Skeletal muscle tissue (tissue), 4 donors: ENCODE data around the gene LGALSL. TPM values are rescaled to one million over a fixed set of nuclear protein-coding genes. Genes with fewer than 3 reads are reported as not detected.
"Not testable (repeated sequence)": the region's sequence is repeated elsewhere in the genome, so short reads cannot be mapped to it uniquely, and the experiment has no call there.

Experiments
- H3K27ac ChIP-seq: one replicate; pipeline ENCODE4 v1.7.0; 2013; ENCODE audit warnings: mild to moderate bottlenecking, low read depth, low read length, inconsistent platforms
- H3K27me3 ChIP-seq, 3 donors: one replicate each; pipeline ENCODE4 v1.7.0; 2013; ENCODE audit warnings: low read length in 3 of 3; ENCODE audit not compliant: control insufficient read depth in 3 of 3, insufficient read depth in 3 of 3
- H3K36me3 ChIP-seq, 3 donors: one replicate each; pipeline ENCODE4 v1.7.0; 2013; ENCODE audit warnings: low read length in 3 of 3; ENCODE audit not compliant: control insufficient read depth in 3 of 3, insufficient read depth in 3 of 3
- H3K4me1 ChIP-seq, 3 donors: one replicate each; pipeline ENCODE4 v1.7.0; 2013; ENCODE audit warnings: low read length in 3 of 3, mild to moderate bottlenecking in 3 of 3; ENCODE audit not compliant: control insufficient read depth in 3 of 3, insufficient read depth in 3 of 3
- H3K4me3 ChIP-seq, 3 donors: one replicate each; pipeline ENCODE4 v1.7.0; 2013; ENCODE audit warnings: low read length in 3 of 3
- H3K9ac ChIP-seq, 3 donors: one replicate each; pipeline ENCODE4 v1.7.0; 2013; ENCODE audit warnings: low read length in 3 of 3, mild to moderate bottlenecking in 3 of 3, moderate library complexity in 2 of 3, low read depth in 1 of 3
- H3K9me3 ChIP-seq, 3 donors: one replicate each; pipeline ENCODE4 v1.7.0; 2013; ENCODE audit warnings: low read length in 3 of 3; ENCODE audit not compliant: control insufficient read depth in 3 of 3
- total RNA-seq: library from RNA; depleted of rRNA; stranded (reverse); fragments of >200 nt; gene quantifications from one replicate; pipeline ENCODE4 v1.2.3, GENCODE V29; 2014
- donor health status: Osteomylitis.

LGALSL gene
- total RNA-seq, 1 donor from 2014 or later, result 11.5 TPM

GRCh38 chr2:64439194-64439593 lies 14.8 kb upstream of the LGALSL start:
- H3K36me3 ChIP-seq, result no peaks in the 10 kb centered on the region

GRCh38 chr2:64440843-64441242 lies 13.1 kb upstream of the LGALSL start:
- H3K36me3 ChIP-seq, result no peaks in the 10 kb centered on the region
- H3K4me3 ChIP-seq, result no peak overlapping the region
- peaks cover 8 to 17% (median 17%) of the 10 kb centered on the region in 3 donors for H3K4me1 ChIP-seq
- no peaks in the 10 kb centered on the region for H3K9me3 ChIP-seq
- H3K9ac ChIP-seq, result no peak overlapping the region
- no peaks in the 10 kb centered on the region for H3K27me3 ChIP-seq
- H3K27ac ChIP-seq, result peak overlapping the region; percentile 64

More at GRCh38 chr2:64439194-64439593, 14.8 kb upstream of the LGALSL start:
- no peak overlapping the region for H3K9ac ChIP-seq
- H3K4me3 ChIP-seq, result no peak overlapping the region
- H3K9me3 ChIP-seq, result no peaks in the 10 kb centered on the region
- peaks cover 8 to 17% (median 15%) of the 10 kb centered on the region in 3 donors for H3K4me1 ChIP-seq
- H3K27ac ChIP-seq, result no peak overlapping the region
- H3K27me3 ChIP-seq, result no peaks in the 10 kb centered on the region

GRCh38 chr2:64442277-64442676 lies 11.7 kb upstream of the LGALSL start:
- H3K9ac ChIP-seq, result no peak overlapping the region
- no peak overlapping the region for H3K4me3 ChIP-seq
- H3K27me3 ChIP-seq, result no peaks in the 10 kb centered on the region
- H3K4me1 ChIP-seq, result peaks cover 8 to 18% (median 17%) of the 10 kb centered on the region in 3 donors
- no peak overlapping the region for H3K27ac ChIP-seq
- no peaks in the 10 kb centered on the region for H3K9me3 ChIP-seq
- no peaks in the 10 kb centered on the region for H3K36me3 ChIP-seq

GRCh38 chr2:64442801-64443429 lies 11.0 kb upstream of the LGALSL start:
- Histone ChIP-seq H3K27ac (no peak overlapping the region), H3K9me3 (no peaks in the 10 kb centered on the region), H3K9ac (no peak overlapping the region), H3K4me3 (no peak overlapping the region), H3K27me3 (no peaks in the 10 kb centered on the region), H3K4me1 (peaks cover 8 to 20% (median 20%) of the 10 kb centered on the region in 3 donors), H3K36me3 (no peaks in the 10 kb centered on the region)

- H3K27ac ChIP-seq, H3K9ac ChIP-seq, H3K27me3 ChIP-seq, H3K36me3 ChIP-seq, H3K9me3 ChIP-seq, H3K4me3 ChIP-seq: not testable (repeated sequence)
- peaks cover 0 to 17% (median 13%) of the 10 kb centered on the region in 3 donors for H3K4me1 ChIP-seq
Measured at GRCh38 chr2:64445970-64446369, 8.0 kb upstream of the LGALSL start.

GRCh38 chr2:64447317-64448040 lies 6.5 kb upstream of the LGALSL start:
- Histone ChIP-seq H3K27me3 (no peaks in the 10 kb centered on the region), H3K4me3 (no peak overlapping the region), H3K4me1 (peaks cover 1 to 17% (median 11%) of the 10 kb centered on the region in 3 donors), H3K9me3 (no peaks in the 10 kb centered on the region), H3K36me3 (no peaks in the 10 kb centered on the region), H3K27ac (no peak overlapping the region), H3K9ac (no peak overlapping the region)

GRCh38 chr2:64448041-64448426 lies 5.9 kb upstream of the LGALSL start:
- no peak overlapping the region for H3K27ac ChIP-seq

GRCh38 chr2:64451051-64451450 lies 2.9 kb upstream of the LGALSL start:
- Histone ChIP-seq H3K4me3 (no peak overlapping the region), H3K9ac (no peak overlapping the region), H3K9me3 (no peaks in the 10 kb centered on the region), H3K27me3 (no peaks in the 10 kb centered on the region), H3K36me3 (peaks cover 0 to 2% (median 0%) of the 10 kb centered on the region in 3 donors), H3K4me1 (peaks cover 13 to 29% (median 21%) of the 10 kb centered on the region in 3 donors), H3K27ac (no peak overlapping the region)

More at GRCh38 chr2:64448041-64448426, 5.9 kb upstream of the LGALSL start:
- Histone ChIP-seq H3K27me3 (no peaks in the 10 kb centered on the region), H3K9me3 (no peaks in the 10 kb centered on the region), H3K36me3 (no peaks in the 10 kb centered on the region), H3K4me3 (no peak overlapping the region), H3K9ac (no peak overlapping the region), H3K4me1 (peaks cover 6 to 18% (median 14%) of the 10 kb centered on the region in 3 donors)

GRCh38 chr2:64454386-64455332 lies 697 bp downstream of the LGALSL start:
- no peaks in the 10 kb centered on the region for H3K9me3 ChIP-seq
- peak overlapping the region; percentile 74 to 89 (median 87) for H3K9ac ChIP-seq
- peaks cover 12 to 29% (median 28%) of the 10 kb centered on the region in 3 donors for H3K36me3 ChIP-seq
- no peaks in the 10 kb centered on the region for H3K27me3 ChIP-seq
- peaks cover 26 to 51% (median 31%) of the 10 kb centered on the region in 3 donors for H3K4me1 ChIP-seq
- peak overlapping the region; percentile 96 for H3K27ac ChIP-seq
- H3K4me3 ChIP-seq, result peak overlapping the region; percentile 68 to 86 (median 86)
